ENCODE measurements around the gene ISLR2. TPM values are rescaled to one million over a fixed set of nuclear protein-coding genes. Genes with fewer than 3 reads are reported as not detected.
"Not testable (repeated sequence)": the region's sequence is repeated elsewhere in the genome, so short reads cannot be mapped to it uniquely, and the experiment has no call there.

ISLR2 gene
- total RNA-seq, 6 experiments from 2014 or later: 0.07 TPM; not detected in 5

GRCh38 chr15:74155766-74156417, 25.5 kb downstream of the ISLR2 start:
- Mint-ChIP-seq H3K36me3 (ENCODE audit: low read depth) (no peaks in the 10 kb centered on the region), H3K27me3 (ENCODE audit: insufficient read depth) (peaks cover 7% of the 10 kb centered on the region), H3K27ac (no peak overlapping the region), H3K4me3 (no peak overlapping the region), H3K9me3 (no peaks in the 10 kb centered on the region), H3K4me1 (ENCODE audit: low read depth) (peaks cover 25% of the 10 kb centered on the region; the same call in 1 of the 2 replicates)
- no peak for DNase-seq
- no peak for TF ChIP-seq CTCF (IDR thresholded peaks at IDR 0.05)

DNA sequence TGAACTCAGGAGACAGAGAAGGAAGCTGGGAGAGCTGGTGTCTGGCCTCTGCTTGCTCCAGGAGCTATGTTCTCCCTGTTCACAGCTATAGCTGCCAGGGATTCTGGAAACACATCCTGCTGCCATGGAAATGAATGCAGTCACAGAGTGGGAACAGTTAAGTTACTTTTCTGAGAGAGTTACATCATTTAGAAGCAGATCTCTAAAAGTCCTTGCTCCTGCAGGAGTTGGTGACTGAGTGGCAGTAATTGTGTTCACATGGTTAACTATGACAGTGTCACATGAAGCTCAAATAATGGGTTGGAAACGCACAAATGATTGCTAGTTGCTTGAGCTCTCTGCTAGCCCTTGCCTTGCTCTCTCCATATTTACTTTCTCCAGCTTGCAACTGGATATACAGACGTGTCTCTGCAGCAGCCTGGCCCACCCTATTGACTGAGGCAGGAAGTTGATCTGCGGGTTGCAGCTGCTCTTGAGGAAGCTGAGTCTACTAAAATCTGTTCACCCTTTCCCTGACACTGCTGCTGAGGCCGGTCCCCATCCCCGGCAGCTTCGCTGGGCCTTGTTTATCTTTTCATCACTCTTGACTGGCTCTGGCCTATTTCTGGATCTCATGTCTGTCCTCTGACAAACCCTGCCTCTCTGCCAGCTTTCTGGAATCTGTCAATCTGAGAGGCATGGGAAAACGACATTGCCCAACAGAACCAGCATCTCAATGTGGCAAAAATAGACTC, 26.5 kb downstream of the ISLR2 start:
- H3K4me3 Mint-ChIP-seq: no peak overlapping the region
- TF ChIP-seq CTCF (IDR thresholded peaks at IDR 0.05): no peak
- H3K27me3 Mint-ChIP-seq (ENCODE audit: insufficient read depth): peaks cover 7% of the 10 kb centered on the region
- H3K27ac Mint-ChIP-seq: peak overlapping the region; percentile 58; the same call in 1 of the 2 replicates
- H3K9me3 Mint-ChIP-seq: no peaks in the 10 kb centered on the region
- DNase-seq: peak; percentile 36
- peaks cover 25% of the 10 kb centered on the region; the same call in 1 of the 2 replicates for H3K4me1 Mint-ChIP-seq (ENCODE audit: low read depth)
- H3K36me3 Mint-ChIP-seq (ENCODE audit: low read depth): no peaks in the 10 kb centered on the region

- peaks cover 11% of the 10 kb centered on the region for H3K27me3 Mint-ChIP-seq (ENCODE audit: insufficient read depth)
- H3K4me1 Mint-ChIP-seq (ENCODE audit: low read depth): peaks cover 22% of the 10 kb centered on the region; the same call in 1 of the 2 replicates
- H3K27ac Mint-ChIP-seq: no peak overlapping the region
- DNase-seq: no peak
- no peak overlapping the region for H3K4me3 Mint-ChIP-seq
- no peaks in the 10 kb centered on the region for H3K36me3 Mint-ChIP-seq (ENCODE audit: low read depth)
- H3K9me3 Mint-ChIP-seq: no peaks in the 10 kb centered on the region
- no peak for TF ChIP-seq CTCF (IDR thresholded peaks at IDR 0.05)
Measured at GRCh38 chr15:74157868-74158827, 27.8 kb downstream of the ISLR2 start.

DNA sequence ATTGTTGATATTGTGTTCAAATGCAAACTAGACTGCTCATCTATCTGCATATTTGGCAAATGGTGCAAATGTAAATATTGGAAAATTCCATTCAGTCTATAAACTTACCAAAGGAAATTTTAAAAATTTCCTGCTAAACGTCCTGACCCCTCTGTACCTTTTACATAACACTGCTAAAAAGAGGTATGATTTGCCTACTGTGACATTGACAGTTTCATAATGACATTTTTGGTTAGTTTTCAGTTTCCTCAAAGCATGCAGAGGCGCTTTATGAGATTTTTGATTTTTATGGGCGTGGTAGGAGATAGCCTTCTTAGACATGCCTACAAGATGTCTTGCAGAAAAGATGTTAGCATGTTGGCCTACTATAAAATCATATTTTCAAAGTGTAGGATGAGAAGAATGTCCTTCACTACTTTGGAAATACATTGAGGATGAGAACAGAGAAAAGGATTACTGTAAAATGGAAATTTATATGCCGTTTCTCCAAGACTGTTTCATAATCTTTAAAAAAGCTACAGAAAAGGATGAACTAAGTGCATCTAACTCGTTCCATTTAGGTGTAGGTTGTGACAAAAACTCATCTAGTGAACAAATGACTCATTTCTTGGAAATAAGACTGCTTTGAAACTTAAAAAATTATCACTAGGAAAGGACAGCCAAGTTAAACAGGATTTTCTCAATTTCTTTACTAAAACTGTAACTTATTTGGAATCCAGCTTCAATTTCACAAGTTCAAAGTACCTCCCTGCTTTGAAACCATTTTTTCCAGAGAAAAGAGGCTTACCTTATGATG, 28.7 kb downstream of the ISLR2 start:
- H3K27me3 Mint-ChIP-seq (ENCODE audit: insufficient read depth): peaks cover 15% of the 10 kb centered on the region
- no peak overlapping the region for H3K4me3 Mint-ChIP-seq
- no peaks in the 10 kb centered on the region for H3K36me3 Mint-ChIP-seq (ENCODE audit: low read depth)
- H3K4me1 Mint-ChIP-seq (ENCODE audit: low read depth): peaks cover 16% of the 10 kb centered on the region; the same call in 1 of the 2 replicates
- no peak for TF ChIP-seq CTCF (IDR thresholded peaks at IDR 0.05)
- no peak overlapping the region for H3K27ac Mint-ChIP-seq
- no peaks in the 10 kb centered on the region for H3K9me3 Mint-ChIP-seq
- no peak for DNase-seq

DNA sequence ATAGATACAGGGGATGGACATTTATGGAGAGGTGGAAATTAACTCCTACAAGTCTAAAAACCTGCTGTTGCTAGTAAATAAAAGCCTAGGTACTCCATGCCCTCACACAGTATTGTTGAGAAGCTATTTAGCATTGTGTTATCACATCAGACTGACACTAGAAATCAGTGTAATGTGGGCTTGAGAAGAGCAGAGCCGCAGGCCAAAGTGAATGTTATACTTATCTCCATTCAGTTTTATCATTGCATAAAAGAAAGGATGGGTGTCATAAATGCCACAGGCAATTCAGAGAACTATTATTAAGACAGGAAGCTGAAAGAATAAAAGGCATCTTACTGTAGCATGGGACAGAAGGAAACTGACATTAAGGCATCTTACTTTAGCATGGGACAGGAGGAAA, 29.4 kb downstream of the ISLR2 start:
- Mint-ChIP-seq H3K27me3 (ENCODE audit: insufficient read depth) (peaks cover 21% of the 10 kb centered on the region), H3K27ac (no peak overlapping the region), H3K36me3 (ENCODE audit: low read depth) (no peaks in the 10 kb centered on the region), H3K4me1 (ENCODE audit: low read depth) (peaks cover 16% of the 10 kb centered on the region; the same call in 1 of the 2 replicates), H3K4me3 (no peak overlapping the region), H3K9me3 (no peaks in the 10 kb centered on the region)
- DNase-seq: no peak
- TF ChIP-seq CTCF (IDR thresholded peaks at IDR 0.05): no peak

- H3K4me1 Mint-ChIP-seq (ENCODE audit: low read depth): peaks cover 16% of the 10 kb centered on the region; the same call in 1 of the 2 replicates
- not testable (repeated sequence) for H3K27ac Mint-ChIP-seq; H3K36me3 Mint-ChIP-seq (ENCODE audit: low read depth); DNase-seq; H3K9me3 Mint-ChIP-seq; H3K4me3 Mint-ChIP-seq
- peaks cover 20% of the 10 kb centered on the region for H3K27me3 Mint-ChIP-seq (ENCODE audit: insufficient read depth)
Measured at GRCh38 chr15:74160390-74160789, 30.0 kb downstream of the ISLR2 start.

DNA sequence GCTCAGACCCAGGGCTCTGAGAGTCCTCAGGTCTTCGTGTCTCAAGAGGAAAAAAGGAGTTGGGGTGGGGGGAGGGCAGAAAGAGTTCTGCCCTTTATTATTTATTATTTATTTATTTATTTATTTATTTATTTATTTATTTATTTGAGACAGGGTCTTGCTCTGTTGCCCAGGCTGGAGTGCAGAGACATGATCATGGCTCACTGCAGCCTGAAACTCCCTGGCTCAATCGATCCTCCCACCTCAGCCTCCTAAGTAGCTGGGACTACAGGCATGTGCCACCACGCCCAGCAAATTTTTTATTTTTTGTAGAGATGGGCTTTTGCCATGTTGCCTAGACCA, 31.8 kb downstream of the ISLR2 start:
- H3K9me3 Mint-ChIP-seq; H3K27ac Mint-ChIP-seq; H3K4me3 Mint-ChIP-seq; DNase-seq; H3K36me3 Mint-ChIP-seq (ENCODE audit: low read depth); H3K4me1 Mint-ChIP-seq (ENCODE audit: low read depth): not testable (repeated sequence)
- H3K27me3 Mint-ChIP-seq (ENCODE audit: insufficient read depth): peaks cover 24% of the 10 kb centered on the region
